PC-3 (cell line): ENCODE data around the gene MAP1LC3B. TPM values are rescaled to one million over a fixed set of nuclear protein-coding genes. Genes with fewer than 3 reads are reported as not detected.

ENCODE experiments used
- ATAC-seq: fragments of 200-7000 bp; cut with Tn5 transposase; 2 replicates; pipeline ENCODE4 v1.9.1; 2020; ENCODE audit warnings: mild to moderate bottlenecking, moderate library complexity
- BruUV-seq: library from RNA; stranded (reverse); fragments of 400-500 nt; replicated peaks from 2 replicates; lab custom pipeline; 2021; lab: Mats Ljungman, UMichigan
- CTCF ChIA-PET: fragments of 300-600 bp; sonication (Branson Sonifier 250); formaldehyde crosslinking; loops from one replicate; lab custom pipeline; 2022; ENCODE audit warnings: antibody characterized with exemption; lab: Charles Lee
- POLR2A ChIA-PET: fragments of 300-600 bp; sonication (Branson Sonifier 250); formaldehyde crosslinking; loops from one replicate; lab custom pipeline; 2022; ENCODE audit warnings: antibody characterized with exemption; ENCODE audit not compliant: unreplicated experiment; lab: Charles Lee
- DNase-seq: peaks from one replicate; pipeline ENCODE4 v3.0.0-alpha.2; 2015
- H2AFZ ChIP-seq: fragments of 300-600 bp; sonication (generic); 2 replicates; pipeline ENCODE4 v1.6.0; 2016; ENCODE audit warnings: antibody characterized with exemption, low read length
- H3F3A ChIP-seq: fragments of 300-600 bp; sonication (generic); one replicate; pipeline ENCODE4 v1.6.0; 2017; ENCODE audit warnings: antibody characterized with exemption, low read length, control low read depth, mild to moderate bottlenecking; ENCODE audit not compliant: unreplicated experiment
- H3K27ac ChIP-seq: fragments of 300-600 bp; sonication (generic); 2 replicates; pipeline ENCODE4 v1.5.1; 2016; ENCODE audit warnings: mild to moderate bottlenecking, low read length
- H3K27me3 ChIP-seq: fragments of 300-600 bp; sonication (generic); 2 replicates; pipeline ENCODE4 v1.6.1; 2016; ENCODE audit warnings: low read length, mixed read lengths
- H3K36me3 ChIP-seq: fragments of 300-600 bp; sonication (generic); 2 replicates; pipeline ENCODE4 v1.6.1; 2016; ENCODE audit warnings: low read depth, mixed run types, low read length, mixed read lengths
- H3K4me1 ChIP-seq: fragments of 300-600 bp; sonication (generic); 2 replicates; pipeline ENCODE4 v1.5.1; 2016; ENCODE audit warnings: low read length; ENCODE audit not compliant: insufficient read depth
- H3K4me2 ChIP-seq: fragments of 300-600 bp; sonication (generic); 2 replicates; pipeline ENCODE4 v1.6.0; 2016; ENCODE audit warnings: low read length
- H3K4me3 ChIP-seq: fragments of 300-600 bp; sonication (generic); 2 replicates; pipeline ENCODE4 v1.5.1; 2016; ENCODE audit warnings: mild to moderate bottlenecking, low read length, mixed read lengths
- H3K79me2 ChIP-seq: fragments of 300-600 bp; sonication (generic); 2 replicates; pipeline ENCODE4 v1.6.1; 2017; ENCODE audit warnings: low read length, mixed read lengths
- H3K9ac ChIP-seq: fragments of 300-600 bp; sonication (generic); 2 replicates; pipeline ENCODE4 v1.6.0; 2016; ENCODE audit warnings: mild to moderate bottlenecking, low read length
- H3K9me2 ChIP-seq: fragments of 300-600 bp; sonication (generic); replicated peaks from 2 replicates; pipeline ENCODE4 v1.6.1; 2016; ENCODE audit warnings: mixed run types, low read length, mixed read lengths
- H3K9me3 ChIP-seq: fragments of 300-600 bp; sonication (generic); 2 replicates; pipeline ENCODE4 v1.6.1; 2016; ENCODE audit warnings: low read length, mixed read lengths
- H4K20me1 ChIP-seq: fragments of 300-600 bp; sonication (generic); 2 replicates; pipeline ENCODE4 v1.6.1; 2016; ENCODE audit warnings: low read length, mixed read lengths
- CTCF ChIP-seq: fragments of 300-600 bp; sonication (generic); conservative IDR thresholded peaks from 2 replicates; pipeline ENCODE4 v1.5.1; 2017; ENCODE audit warnings: antibody characterized with exemption, low read depth, mild to moderate bottlenecking, low read length
- EZH2 ChIP-seq: fragments of 300-600 bp; sonication (generic); IDR thresholded peaks from one replicate; pipeline ENCODE4 v1.6.1; 2017; ENCODE audit warnings: antibody characterized with exemption, mild to moderate bottlenecking, low read length; ENCODE audit not compliant: unreplicated experiment
- EZH2phosphoT487 ChIP-seq: fragments of 300-600 bp; sonication (generic); IDR thresholded peaks from 2 replicates; pipeline ENCODE4 v1.6.1; 2018; ENCODE audit warnings: mild to moderate bottlenecking, antibody characterized with exemption, low read length, borderline replicate concordance
- intact Hi-C: fragments of 100-400 bp; cut with micrococcal nuclease; formaldehyde crosslinking; loops from 2 replicates; pipeline ENCODE4 v1.9.0; 2023
- total RNA-seq: library from RNA; depleted of rRNA; stranded (reverse); fragments of >200 nt; gene quantifications from 2 replicates; pipeline ENCODE4 v1.2.3, GENCODE V29; 2014

The MAP1LC3B gene
- total RNA-seq, 1 experiment from 2014 or later: 11.9 TPM

GRCh38 chr16:87424266-87424665 is 32.1 kb downstream of the MAP1LC3B start:
- DNase-seq: no peak
- BruUV-seq: no TSS peak

DNA sequence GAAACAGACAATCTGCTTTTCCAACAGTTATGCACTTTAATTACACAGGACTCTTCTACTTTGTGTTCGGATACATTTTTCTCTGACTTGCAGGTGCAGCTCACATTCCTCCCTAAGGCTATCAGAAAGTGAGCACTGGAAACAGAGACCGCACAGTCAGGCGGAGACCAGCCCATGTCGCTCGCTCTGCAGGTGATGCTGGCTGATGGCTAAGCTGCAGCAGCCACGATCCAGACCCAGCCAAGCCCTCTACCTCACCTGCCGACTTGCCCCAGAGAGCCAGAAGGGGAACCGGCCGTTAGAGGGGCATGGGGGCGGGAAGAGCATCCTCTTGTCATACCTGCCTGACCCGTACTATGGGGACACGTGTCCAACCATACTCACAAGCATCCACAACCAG is 33.8 kb downstream of the MAP1LC3B start:
- ChIA-PET POLR2A (interaction anchor here (0.6 kb wide), 1 partner anchor 909 kb away, joined by 3 read pairs; no protein-coding TSS in a partner anchor), CTCF (no interaction called here)

More at GRCh38 chr16:87424266-87424665, 32.1 kb downstream of the MAP1LC3B start:
- no peaks in the 10 kb centered on the region for H3K36me3 ChIP-seq
- no peaks in the 10 kb centered on the region for H3K9me3 ChIP-seq
- CTCF ChIA-PET: no interaction called here
- ATAC-seq: no peak
- H3K9ac ChIP-seq: no peak overlapping the region
- TF ChIP-seq CTCF (no peak), EZH2 (no peak), EZH2phosphoT487 (no peak)
- intact Hi-C loops: no loop called here
- no peaks in the 10 kb centered on the region for H3F3A ChIP-seq
- H3K4me2 ChIP-seq: no peak overlapping the region
- no peaks in the 10 kb centered on the region for H3K79me2 ChIP-seq
- H3K27ac ChIP-seq: no peak overlapping the region
- no peaks in the 10 kb centered on the region for H3K4me1 ChIP-seq
- POLR2A ChIA-PET: interaction anchor here (0.6 kb wide), 1 partner anchor 878 kb away, joined by 4 read pairs; no protein-coding TSS in a partner anchor
- H2AFZ ChIP-seq: no peak overlapping the region
- no peaks in the 10 kb centered on the region for H4K20me1 ChIP-seq
- no peaks in the 10 kb centered on the region for H3K27me3 ChIP-seq
- no peaks in the 10 kb centered on the region for H3K9me2 ChIP-seq
- no peak overlapping the region for H3K4me3 ChIP-seq

More for the DNA sequence above, 33.8 kb downstream of the MAP1LC3B start:
- no peaks in the 10 kb centered on the region for H4K20me1 ChIP-seq
- no peak overlapping the region for H3K27ac ChIP-seq
- H3K9ac ChIP-seq: no peak overlapping the region
- H3K4me2 ChIP-seq: no peak overlapping the region
- intact Hi-C loops: no loop called here
- BruUV-seq: no TSS peak
- H3K4me3 ChIP-seq: no peak overlapping the region
- no peaks in the 10 kb centered on the region for H3K4me1 ChIP-seq
- H3K27me3 ChIP-seq: no peaks in the 10 kb centered on the region
- H3F3A ChIP-seq: no peaks in the 10 kb centered on the region
- ATAC-seq (no peak), DNase-seq (no peak)
- H3K9me3 ChIP-seq: no peaks in the 10 kb centered on the region
- H2AFZ ChIP-seq: no peak overlapping the region
- H3K9me2 ChIP-seq: no peaks in the 10 kb centered on the region
- TF ChIP-seq CTCF (no peak), EZH2phosphoT487 (no peak), EZH2 (no peak)
- no peaks in the 10 kb centered on the region for H3K79me2 ChIP-seq
- H3K36me3 ChIP-seq: no peaks in the 10 kb centered on the region
